Caco-2 (cell line): ENCODE results near the gene LRRC4C. TPM values are rescaled to one million over a fixed set of nuclear protein-coding genes. Genes with fewer than 3 reads are reported as not detected.
A peak's percentile ranks its signal among the peaks of the same experiment; 100 is the strongest.

Experiments used
- BruUV-seq: library from RNA; stranded (reverse); fragments of 400-500 nt; replicated peaks from 2 replicates; lab custom pipeline; 2021; lab: Mats Ljungman, UMichigan
- CTCF ChIA-PET: fragments of 300-600 bp; sonication (Branson Sonifier 250); formaldehyde crosslinking; loops from one replicate; lab custom pipeline; 2022; ENCODE audit warnings: antibody characterized with exemption; lab: Charles Lee
- POLR2A ChIA-PET: fragments of 300-600 bp; sonication (Branson Sonifier 250); formaldehyde crosslinking; loops from one replicate; lab custom pipeline; 2022; ENCODE audit warnings: antibody characterized with exemption; lab: Charles Lee
- DNase-seq, 2 experiments: peaks; one replicate each; pipeline versions ENCODE4 v3.0.0 to v3.0.0-alpha.2; 2020 to 2022
- H3K27me3 ChIP-seq: replicated peaks from 2 replicates; pipeline ENCODE4 v1.6.0; 2011; ENCODE audit warnings: low read length; ENCODE audit not compliant: control insufficient read depth, insufficient read depth
- H3K36me3 ChIP-seq: 2 replicates; pipeline ENCODE4 v1.5.1; 2011; ENCODE audit warnings: low read length; ENCODE audit not compliant: control insufficient read depth, insufficient read depth
- H3K4me1 ChIP-seq: fragments of 250-450 bp; sonication (Bioruptor Pico); 2 replicates; pipeline ENCODE4 v1.5.1; 2020; ENCODE audit warnings: mild to moderate bottlenecking
- H3K4me3 ChIP-seq: 2 replicates; pipeline ENCODE4 v1.5.1; 2011; ENCODE audit warnings: low read depth, mild to moderate bottlenecking, control low read depth, low read length
- H3K9me3 ChIP-seq: fragments of 250-450 bp; sonication (Bioruptor Pico); 2 replicates; pipeline ENCODE4 v1.5.1; 2020; ENCODE audit warnings: mild to moderate bottlenecking, moderate library complexity
- H3K27ac Mint-ChIP-seq: one replicate; pipeline ENCODE4 v1.8.0; 2022; ENCODE audit warnings: mixed read lengths; ENCODE audit not compliant: unreplicated experiment
- H3K27me3 Mint-ChIP-seq: one replicate; pipeline ENCODE4 v1.8.0; 2022; ENCODE audit warnings: mixed read lengths; ENCODE audit not compliant: insufficient read depth, unreplicated experiment
- H3K36me3 Mint-ChIP-seq: one replicate; pipeline ENCODE4 v1.8.0; 2022; ENCODE audit warnings: mild to moderate bottlenecking, mixed read lengths; ENCODE audit not compliant: insufficient read depth, unreplicated experiment
- H3K4me1 Mint-ChIP-seq: one replicate; pipeline ENCODE4 v1.8.0; 2022; ENCODE audit warnings: low read depth, mixed read lengths; ENCODE audit not compliant: unreplicated experiment
- H3K4me3 Mint-ChIP-seq: one replicate; pipeline ENCODE4 v1.8.0; 2022; ENCODE audit warnings: mild to moderate bottlenecking, moderate library complexity, mixed read lengths; ENCODE audit not compliant: unreplicated experiment
- H3K9me3 Mint-ChIP-seq: one replicate; pipeline ENCODE4 v1.8.0; 2022; ENCODE audit warnings: mixed read lengths; ENCODE audit not compliant: unreplicated experiment
- CTCF ChIP-seq, 2 experiments: fragments of 200-600 bp in 1 of 2; IDR thresholded peaks; 1 replicate in 1 of 2; 2 replicates in 1 of 2; pipeline versions ENCODE4 v1.5.1 to v1.8.0; 2011 to 2022; ENCODE audit warnings: antibody characterized with exemption in 1 of 2, control low read depth in 1 of 2, inconsistent platforms in 1 of 2, low read depth in 1 of 2, low read length in 1 of 2, mild to moderate bottlenecking in 1 of 2, moderate library complexity in 1 of 2; ENCODE audit not compliant: insufficient read depth in 1 of 2, severe bottlenecking in 1 of 2, unreplicated experiment in 1 of 2
- intact Hi-C: fragments of 100-400 bp; cut with micrococcal nuclease; formaldehyde crosslinking; loops from one replicate; pipeline ENCODE4 v1.10.0; 2022; ENCODE audit not compliant: unreplicated experiment
- total RNA-seq: library from RNA; stranded (reverse); gene quantifications from 2 replicates; pipeline ENCODE4 v1.2.3, GENCODE V29; 2022

LRRC4C gene
- total RNA-seq, 1 experiment from 2014 or later, result not detected

- Mint-ChIP-seq H3K36me3 (no peaks in the 10 kb centered on the region), H3K27me3 (no peaks in the 10 kb centered on the region), H3K27ac (no peak overlapping the region), H3K9me3 (peaks cover 37% of the 10 kb centered on the region), H3K4me1 (peaks cover 41% of the 10 kb centered on the region), H3K4me3 (no peak overlapping the region)
- DNase-seq, result no peak
- peaks cover 30% of the 10 kb centered on the region for H3K4me1 ChIP-seq
- ChIA-PET POLR2A (no interaction called here), CTCF (no interaction called here)
- H3K36me3 ChIP-seq, result no peaks in the 10 kb centered on the region
- H3K9me3 ChIP-seq, result no peaks in the 10 kb centered on the region
- H3K4me3 ChIP-seq, result no peak overlapping the region
- no peak for TF ChIP-seq CTCF (IDR thresholded peaks at IDR 0.05; ENCODE audit: insufficient read depth in 1 of 2, low read depth in 1 of 2, low read length in 1 of 2, severe bottlenecking in 1 of 2, unreplicated experiment in 1 of 2)
- H3K27me3 ChIP-seq, result no peaks in the 10 kb centered on the region
- intact Hi-C loops, result no loop called here
- no TSS peak for BruUV-seq
Observed at GRCh38 chr11:41400819-41401382, 58.6 kb downstream of the LRRC4C start.

- peak overlapping the region; percentile 79 for H3K27ac Mint-ChIP-seq
- CTCF ChIA-PET, result no interaction called here
Observed at GRCh38 chr11:41400124-41400523, 59.3 kb downstream of the LRRC4C start.

GRCh38 chr11:41399323-41399722 lies 60.1 kb downstream of the LRRC4C start:
- POLR2A ChIA-PET, result no interaction called here
- Mint-ChIP-seq H3K4me3 (no peak overlapping the region), H3K36me3 (no peaks in the 10 kb centered on the region), H3K9me3 (peaks cover 37% of the 10 kb centered on the region), H3K27me3 (no peaks in the 10 kb centered on the region), H3K27ac (peak overlapping the region; percentile 55), H3K4me1 (peaks cover 47% of the 10 kb centered on the region)
- Histone ChIP-seq H3K4me3 (no peak overlapping the region), H3K27me3 (no peaks in the 10 kb centered on the region), H3K9me3 (no peaks in the 10 kb centered on the region), H3K4me1 (peaks cover 30% of the 10 kb centered on the region), H3K36me3 (no peaks in the 10 kb centered on the region)
- intact Hi-C loops, result loop anchor here (5.0 kb wide), 2 partner anchors 33 to 267 kb away; no protein-coding TSS in a partner anchor
- DNase-seq, result no peak
- BruUV-seq, result no TSS peak
- CTCF ChIA-PET, result no interaction called here
- no peak for TF ChIP-seq CTCF (IDR thresholded peaks at IDR 0.05; ENCODE audit: insufficient read depth in 1 of 2, low read depth in 1 of 2, low read length in 1 of 2, severe bottlenecking in 1 of 2, unreplicated experiment in 1 of 2)

More at GRCh38 chr11:41400124-41400523, 59.3 kb downstream of the LRRC4C start:
- no peaks in the 10 kb centered on the region for H3K9me3 ChIP-seq
- H3K4me3 ChIP-seq, result no peak overlapping the region
- H3K4me1 ChIP-seq, result peaks cover 30% of the 10 kb centered on the region
- Mint-ChIP-seq H3K4me3 (no peak overlapping the region), H3K9me3 (peaks cover 37% of the 10 kb centered on the region), H3K36me3 (no peaks in the 10 kb centered on the region), H3K4me1 (peaks cover 41% of the 10 kb centered on the region), H3K27me3 (no peaks in the 10 kb centered on the region)
- POLR2A ChIA-PET, result no interaction called here
- intact Hi-C loops, result no loop called here
- no TSS peak for BruUV-seq
- no peaks in the 10 kb centered on the region for H3K27me3 ChIP-seq
- TF ChIP-seq CTCF (IDR thresholded peaks at IDR 0.05; ENCODE audit: insufficient read depth in 1 of 2, low read depth in 1 of 2, low read length in 1 of 2, severe bottlenecking in 1 of 2, unreplicated experiment in 1 of 2), result no peak
- no peaks in the 10 kb centered on the region for H3K36me3 ChIP-seq
- no peak for DNase-seq
